ENCODE measurements around the gene POLR2E. TPM values are rescaled to one million over a fixed set of nuclear protein-coding genes. Genes with fewer than 3 reads are reported as not detected.

The POLR2E gene
- total RNA-seq, 4 donors from 2014 or later: 74.3 to 107 (median 96.9) TPM

- DNase-seq: no peak
- Histone ChIP-seq H3K9me3 (no peaks in the 10 kb centered on the region), H3K27me3 (no peaks in the 10 kb centered on the region), H3K4me1 (no peaks in the 10 kb centered on the region), H3K36me3 (peaks cover 0 to 92% (median 0%) of the 10 kb centered on the region in 3 donors), H3K27ac (no peak overlapping the region), H3K4me3 (no peak overlapping the region)
- TF ChIP-seq POLR2A (IDR thresholded peaks at IDR 0.05): no peak
- no peak for TF ChIP-seq CTCF (IDR thresholded peaks at IDR 0.05)
Observed at GRCh38 chr19:1121395-1121794, 26.2 kb upstream of the POLR2E start.

GRCh38 chr19:1119475-1120217 lies 24.5 kb upstream of the POLR2E start:
- H3K4me1 ChIP-seq: no peaks in the 10 kb centered on the region
- TF ChIP-seq CTCF (IDR thresholded peaks at IDR 0.05): no peak
- no peak for TF ChIP-seq POLR2A (IDR thresholded peaks at IDR 0.05)
- no peak for DNase-seq
- no peaks in the 10 kb centered on the region for H3K27me3 ChIP-seq
- no peak overlapping the region for H3K4me3 ChIP-seq
- H3K9me3 ChIP-seq: no peaks in the 10 kb centered on the region
- no peak overlapping the region for H3K27ac ChIP-seq
- H3K36me3 ChIP-seq: peaks cover 0 to 100% (median 0%) of the 10 kb centered on the region in 3 donors

- Histone ChIP-seq H3K9me3 (no peaks in the 10 kb centered on the region), H3K4me1 (peaks cover 0 to 5% (median under 1%) of the 10 kb centered on the region in 4 donors), H3K4me3 (no peak overlapping the region), H3K36me3 (peaks cover 0 to 100% (median 0%) of the 10 kb centered on the region in 3 donors), H3K27me3 (no peaks in the 10 kb centered on the region), H3K27ac (no peak overlapping the region)
- no peak for DNase-seq
- no peak for TF ChIP-seq CTCF (IDR thresholded peaks at IDR 0.05)
- no peak for TF ChIP-seq POLR2A (IDR thresholded peaks at IDR 0.05)
Observed at GRCh38 chr19:1118999-1119398, 23.8 kb upstream of the POLR2E start.

GRCh38 chr19:1117654-1118053 lies 22.5 kb upstream of the POLR2E start:
- no peak for TF ChIP-seq CTCF (IDR thresholded peaks at IDR 0.05)
- TF ChIP-seq POLR2A (IDR thresholded peaks at IDR 0.05): no peak
- peaks cover 0 to 89% (median 0%) of the 10 kb centered on the region in 3 donors for H3K36me3 ChIP-seq
- no peaks in the 10 kb centered on the region for H3K9me3 ChIP-seq
- no peak overlapping the region for H3K4me3 ChIP-seq
- H3K27me3 ChIP-seq: no peaks in the 10 kb centered on the region
- DNase-seq: no peak
- H3K4me1 ChIP-seq: peaks cover 0 to 17% (median 11%) of the 10 kb centered on the region in 4 donors
- no peak overlapping the region for H3K27ac ChIP-seq

- H3K27me3 ChIP-seq: no peaks in the 10 kb centered on the region
- no peak overlapping the region for H3K4me3 ChIP-seq
- H3K9me3 ChIP-seq: no peaks in the 10 kb centered on the region
- no peak for DNase-seq
- TF ChIP-seq POLR2A (IDR thresholded peaks at IDR 0.05) (no peak), CTCF (IDR thresholded peaks at IDR 0.05) (no peak)
- H3K27ac ChIP-seq: no peak overlapping the region
- peaks cover 0 to 88% (median 0%) of the 10 kb centered on the region in 3 donors for H3K36me3 ChIP-seq
- H3K4me1 ChIP-seq: peaks cover 0 to 21% (median 12%) of the 10 kb centered on the region in 4 donors
Observed at GRCh38 chr19:1116726-1117581, 21.8 kb upstream of the POLR2E start.
